HepG2 (cell line): ENCODE results near the gene RREB1. TPM values are rescaled to one million over a fixed set of nuclear protein-coding genes. Genes with fewer than 3 reads are reported as not detected.
A peak's percentile ranks its signal among the peaks of the same experiment; 100 is the strongest.

Experiments
- CEBPG ChIP-seq: IDR thresholded peaks from 2 replicates; pipeline ENCODE4 v1.6.1; 2016
- HMG20B ChIP-seq: conservative IDR thresholded peaks from 2 replicates; pipeline ENCODE4 v1.6.1; 2016; ENCODE audit warnings: missing genetic modification reagents, missing compliant biosample characterization
- HNF4A ChIP-seq: sonication (generic); formaldehyde crosslinking; IDR thresholded peaks from 2 replicates; pipeline ENCODE4 v1.4.0; 2020; ENCODE audit warnings: missing genetic modification reagents
- MAF1 ChIP-seq: sonication (generic); formaldehyde crosslinking; IDR thresholded peaks from 2 replicates; pipeline ENCODE4 v1.5.0; 2020; ENCODE audit warnings: missing genetic modification reagents, borderline replicate concordance
- MXD3 ChIP-seq: IDR thresholded peaks from 2 replicates; pipeline ENCODE4 v1.6.1; 2016; ENCODE audit warnings: mild to moderate bottlenecking, missing biosample characterization, missing genetic modification reagents
- NR2F6 ChIP-seq, 2 experiments: IDR thresholded peaks; 2 replicates each; pipeline ENCODE4 v1.6.1; 2016; ENCODE audit warnings: antibody characterized with exemption in 1 of 2, mild to moderate bottlenecking in 1 of 2
- SMAD1 ChIP-seq: sonication (generic); formaldehyde crosslinking; IDR thresholded peaks from 2 replicates; pipeline ENCODE4 v1.4.0; 2020; ENCODE audit warnings: missing genetic modification reagents, low read depth, mild to moderate bottlenecking, borderline replicate concordance
- SRSF4 ChIP-seq: fragments of 200-400 bp; formaldehyde crosslinking; IDR thresholded peaks from one replicate; pipeline ENCODE4 v1.6.1; 2018; ENCODE audit warnings: mild to moderate bottlenecking, low read depth, low read length, moderate library complexity; ENCODE audit not compliant: poor library complexity, severe bottlenecking
- TFDP1 ChIP-seq: IDR thresholded peaks from 2 replicates; pipeline ENCODE4 v1.6.1; 2016; ENCODE audit warnings: missing compliant biosample characterization, missing genetic modification reagents, borderline replicate concordance
- U2AF2 ChIP-seq: fragments of 200-400 bp; formaldehyde crosslinking; IDR thresholded peaks from 2 replicates; pipeline ENCODE4 v1.6.1; 2017; ENCODE audit warnings: low read depth, mild to moderate bottlenecking, low read length
- ZBTB7B ChIP-seq: sonication (generic); formaldehyde crosslinking; IDR thresholded peaks from 2 replicates; pipeline ENCODE4 v1.4.0; 2020; ENCODE audit warnings: missing genetic modification reagents
- ZFX ChIP-seq: sonication (generic); formaldehyde crosslinking; IDR thresholded peaks from 2 replicates; pipeline ENCODE4 v1.4.0; 2020; ENCODE audit warnings: mild to moderate bottlenecking, low read depth, missing genetic modification reagents, moderate library complexity
- ZNF282 ChIP-seq: fragments of 450-650 bp; IDR thresholded peaks from 2 replicates; pipeline ENCODE4 v1.6.1; 2018; ENCODE audit not compliant: partially characterized antibody
- ZNF749 ChIP-seq: sonication (generic); formaldehyde crosslinking; IDR thresholded peaks from 2 replicates; pipeline ENCODE4 v1.8.0; 2022; ENCODE audit warnings: mild to moderate bottlenecking, missing genetic modification reagents, moderate library complexity, borderline replicate concordance
- ZNF839 ChIP-seq: sonication (generic); formaldehyde crosslinking; IDR thresholded peaks from 2 replicates; pipeline ENCODE4 v1.4.0; 2020; ENCODE audit warnings: missing genetic modification reagents, mild to moderate bottlenecking, borderline replicate concordance
- polyA plus RNA-seq, 8 experiments: library from polyadenylated mRNA; depleted of rRNA in 3 of 8; stranded (reverse) in 7 of 8; unstranded in 1 of 8; fragments of >200 nt; fragmentation: Illumina TruSeq in 4 of 8; extraction: Trizol in 4 of 8; gene quantifications; 2 replicates each; pipeline versions ENCODE4 v1.2.1 to v1.2.3, GENCODE V29; 2011 to 2016; ENCODE audit warnings: low read depth in 4 of 8, missing spikeins in 1 of 8, mixed read lengths in 1 of 8; ENCODE audit not compliant: insufficient read depth in 1 of 8
- total RNA-seq, 5 experiments: library from RNA; depleted of rRNA; stranded (reverse); fragments of >200 nt; fragmentation: Illumina TruSeq; extraction: Trizol; gene quantifications; 2 replicates each; pipeline ENCODE4 v1.2.3, GENCODE V29; 2016; ENCODE audit warnings: low read depth in 1 of 5

Gene RREB1
- total and polyA plus RNA-seq, 2 of the 13 experiments (the other 11 are each of a cell fraction or from before 2014, with no cell fraction given) = 6.1 to 23.2 TPM

- TF ChIP-seq U2AF2 (no peak), MAF1 (CRISPR knock-in tag) (no peak), SRSF4 (no peak), ZBTB7B (CRISPR knock-in tag) (peak; percentile 13; the same call in 1 of the 2 replicates), ZNF839 (CRISPR knock-in tag) (no peak), HMG20B (CRISPR knock-in tag) (no peak), CEBPG (CRISPR knock-in tag) (no peak), ZNF749 (CRISPR knock-in tag) (no peak), MXD3 (CRISPR knock-in tag) (no peak), HNF4A (CRISPR knock-in tag) (peak; percentile 47), TFDP1 (CRISPR knock-in tag) (no peak), SMAD1 (CRISPR knock-in tag) (no peak), ZNF282 (no peak), ZFX (CRISPR knock-in tag) (0 out of 2 replicates have a peak, but pooled peaks have one; percentile 31), NR2F6 (IDR thresholded peaks at IDR 0.05) (peak; percentile 82), NR2F6 (CRISPR knock-in tag; IDR thresholded peaks at IDR 0.05) (peak; percentile 80)
- TF ChIP-seq, all 625 proteins: peak for 21
Observed at GRCh38 chr6:7106215-7106751, 1.5 kb upstream of the RREB1 start (continued).
